Fibroblast of the conjunctiva (primary cell): Measurements from ENCODE around the gene NXN.
"Not testable (repeated sequence)": the region's sequence is repeated elsewhere in the genome, so short reads cannot be mapped to it uniquely, and the experiment has no call there.

ENCODE experiments used
- DNase-seq: peaks from one replicate; pipeline ENCODE4 v3.0.0-alpha.2; 2010; ENCODE audit warnings: low read depth

Gene NXN

DNA sequence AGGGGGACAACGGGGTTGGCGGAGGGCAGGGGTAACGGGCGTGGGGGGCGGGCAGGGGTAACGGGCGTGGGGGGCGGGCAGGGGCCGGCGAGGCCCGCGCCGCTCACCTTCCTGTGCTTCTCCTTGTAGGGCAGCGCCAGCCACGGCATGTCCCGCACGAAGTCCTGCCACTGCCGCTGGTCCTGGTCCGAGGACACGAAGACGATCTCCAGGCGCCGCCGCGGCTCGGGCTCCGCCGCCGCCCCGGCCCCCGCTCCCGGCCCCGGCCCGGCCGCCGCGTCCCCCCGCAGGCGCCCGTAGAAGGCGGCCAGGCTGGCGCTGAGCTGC lies 401 bp downstream of the NXN start:
- no peak for DNase-seq

- no peak for DNase-seq
Observed at GRCh38 chr17:978103-979093, 1.2 kb downstream of the NXN start.

DNA sequence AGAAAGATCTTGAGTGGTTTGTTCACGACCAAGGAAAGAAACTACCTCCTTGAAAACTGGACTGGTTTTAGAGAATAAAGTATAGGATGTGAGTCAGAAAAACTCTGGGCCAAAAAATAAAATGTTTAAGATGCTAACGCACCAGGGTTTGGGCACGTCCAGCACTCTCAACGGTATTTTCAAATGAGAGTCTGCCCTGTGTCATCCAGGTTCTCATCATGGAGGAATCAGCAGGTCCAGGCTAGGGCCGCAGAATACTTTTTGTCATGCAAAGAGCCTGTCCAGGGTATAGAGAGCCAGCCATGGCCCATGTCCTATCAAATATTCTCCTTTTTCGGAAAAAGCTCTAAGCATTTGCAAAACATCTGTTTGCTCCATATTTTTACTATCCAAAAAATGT lies 2.4 kb downstream of the NXN start:
- no peak for DNase-seq

GRCh38 chr17:976312-976711 lies 3.3 kb downstream of the NXN start:
- DNase-seq, result no peak

GRCh38 chr17:975371-975915 lies 4.1 kb downstream of the NXN start:
- DNase-seq, result no peak

- not testable (repeated sequence) for DNase-seq
Observed at GRCh38 chr17:974778-975177, 4.8 kb downstream of the NXN start.

- DNase-seq, result no peak
Observed at GRCh38 chr17:973053-973452, 6.5 kb downstream of the NXN start.

DNA sequence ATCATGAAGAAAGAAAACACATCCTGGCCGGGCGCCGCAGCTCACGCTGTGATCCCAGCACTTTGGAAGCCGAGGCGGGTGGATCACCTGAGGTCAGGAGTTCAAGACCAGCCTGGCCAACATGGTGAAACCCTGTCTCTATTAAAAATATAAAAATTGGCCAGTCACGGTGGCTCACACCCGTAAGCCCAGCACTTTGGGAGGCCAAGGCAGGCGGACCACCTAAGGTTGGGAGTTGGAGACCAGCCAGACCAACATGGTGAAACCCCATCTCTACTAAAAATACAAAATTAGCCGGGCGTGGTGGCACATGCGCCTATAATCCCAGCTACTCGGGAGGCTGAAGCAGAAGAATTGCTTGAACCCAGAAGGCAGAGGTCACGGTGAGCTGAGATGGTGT lies 7.7 kb downstream of the NXN start:
- not testable (repeated sequence) for DNase-seq

- DNase-seq, result no peak
Observed at GRCh38 chr17:970364-970763, 9.2 kb downstream of the NXN start.

DNA sequence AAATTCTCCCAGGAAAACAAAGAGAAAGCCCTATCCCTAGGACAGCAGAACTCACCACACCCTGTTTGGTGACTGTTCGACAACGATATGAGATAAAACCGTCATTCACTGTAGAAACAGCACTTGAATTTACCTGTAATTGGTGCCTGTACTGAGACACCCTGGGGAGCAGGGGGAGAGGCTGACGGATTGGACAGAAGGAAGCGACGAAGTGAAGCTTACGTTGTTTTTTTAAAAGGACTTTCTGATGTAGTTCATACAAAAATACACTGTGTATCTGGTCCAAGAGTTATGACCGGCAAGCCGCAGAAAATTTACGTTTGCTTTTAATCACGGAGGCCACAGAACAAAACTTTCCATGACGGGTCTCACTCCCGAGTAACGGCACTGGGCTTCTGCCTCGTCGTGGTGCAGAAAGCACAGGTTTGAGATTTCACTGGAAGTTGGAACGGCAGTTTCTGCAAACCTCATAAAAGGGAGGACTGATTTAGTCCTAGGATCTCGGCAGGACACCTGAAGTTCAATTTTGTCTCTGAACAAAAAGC lies 9.7 kb downstream of the NXN start:
- DNase-seq, result no peak

- no peak for DNase-seq
Observed at GRCh38 chr17:968812-969730, 10.5 kb downstream of the NXN start.

DNA sequence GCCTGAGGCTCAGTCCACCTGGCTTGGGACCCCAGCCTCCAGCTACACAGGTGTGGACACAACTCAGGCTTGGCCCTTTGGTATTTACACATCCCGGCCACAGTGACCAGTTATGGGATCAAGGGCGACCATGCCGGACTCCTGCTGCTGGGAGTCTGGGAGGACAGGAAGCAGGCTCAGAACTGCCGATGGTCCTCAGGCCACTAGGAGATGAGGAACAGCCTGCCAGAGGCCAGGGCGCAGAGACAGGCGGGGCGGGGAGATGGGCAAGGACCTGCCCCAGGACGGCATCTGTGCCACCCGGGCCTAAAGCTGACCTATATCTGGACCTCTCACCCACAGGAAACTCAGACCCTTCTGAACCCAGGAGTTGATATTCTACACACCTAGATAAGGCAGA lies 12.5 kb downstream of the NXN start:
- DNase-seq, result no peak

GRCh38 chr17:965311-965989 lies 14.1 kb downstream of the NXN start:
- no peak for DNase-seq

DNA sequence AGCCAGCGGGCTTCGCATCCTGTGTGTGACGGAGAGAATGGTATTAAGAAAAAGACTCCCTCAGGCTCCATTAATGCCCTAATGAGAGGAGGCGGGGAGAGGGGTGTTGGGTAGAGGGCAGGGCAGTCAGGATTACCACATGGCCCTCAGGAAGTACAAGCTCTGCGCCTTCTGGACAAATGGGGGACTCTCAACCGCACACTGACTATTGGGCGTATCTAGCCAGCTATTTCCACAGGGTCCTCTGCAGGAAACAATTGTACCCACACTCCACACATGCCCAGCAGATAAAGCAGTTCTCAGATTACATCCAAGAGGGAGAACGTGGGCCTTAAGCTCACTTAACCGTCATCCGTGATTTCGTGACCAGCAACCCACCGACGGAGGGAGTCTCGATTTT lies 14.7 kb downstream of the NXN start:
- DNase-seq, result no peak

DNA sequence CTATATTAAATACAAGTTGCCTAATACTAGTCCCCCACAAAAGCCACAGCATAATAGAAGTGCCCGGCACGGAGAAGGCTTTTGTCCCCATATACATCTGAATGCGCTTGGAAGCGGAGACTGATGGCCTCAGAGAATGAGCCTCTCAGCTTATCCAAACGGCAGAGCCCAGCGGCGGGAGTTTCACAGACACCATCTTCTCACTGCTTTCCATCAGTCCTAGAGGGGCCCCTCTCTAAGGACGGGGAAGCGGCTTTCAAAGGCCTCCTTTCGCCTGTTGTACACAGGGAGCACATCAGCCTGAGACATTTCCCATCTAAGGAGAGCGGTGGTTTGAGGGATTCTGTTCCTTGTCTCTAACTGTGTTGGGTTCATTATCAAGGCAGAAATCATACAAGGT lies 16.9 kb downstream of the NXN start:
- no peak for DNase-seq

GRCh38 chr17:962166-962565 lies 17.4 kb downstream of the NXN start:
- no peak for DNase-seq

GRCh38 chr17:958712-959451 lies 20.7 kb downstream of the NXN start:
- DNase-seq, result no peak

- no peak for DNase-seq
Observed at GRCh38 chr17:957856-958421, 21.6 kb downstream of the NXN start.

DNA sequence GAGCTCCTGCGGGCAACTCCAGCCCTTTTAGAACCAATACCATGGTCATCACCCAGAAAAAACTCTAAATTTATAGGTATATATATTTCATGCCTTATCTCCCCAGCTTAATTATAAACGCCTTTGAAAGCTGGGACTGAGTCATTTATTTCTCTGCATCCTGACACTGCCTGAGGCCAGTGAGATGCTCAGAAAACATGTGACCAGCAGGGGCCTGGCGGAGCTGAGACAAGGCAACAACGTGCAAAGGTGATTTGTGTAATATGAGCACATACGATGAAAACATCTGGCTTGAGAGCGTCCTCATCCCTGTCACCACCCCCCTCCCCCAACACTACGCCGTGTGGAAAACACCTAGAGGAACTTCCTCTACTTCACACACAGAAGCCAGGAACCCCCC lies 22.7 kb downstream of the NXN start:
- DNase-seq, result no peak

GRCh38 chr17:954431-955164 lies 25.0 kb downstream of the NXN start:
- no peak for DNase-seq
